GM12865 (cell line): ENCODE measurements around the gene EIF4G2.

Experiments
- DNase-seq: peaks from one replicate; pipeline ENCODE4 v3.0.0; 2010; ENCODE audit warnings: low read depth
- H3K4me3 ChIP-seq: 2 replicates; pipeline ENCODE4 v1.5.1; 2011; ENCODE audit warnings: mild to moderate bottlenecking, low read depth, low read length, control low read depth
- TF ChIP-seq, protein P1 (sequence below): IDR thresholded peaks from 2 replicates; pipeline ENCODE4 v1.5.1; 2011; ENCODE audit warnings: low read length, control low read depth, low read depth, inconsistent platforms; ENCODE audit not compliant: insufficient read depth; ENCODE audit errors: missing control alignments

EIF4G2 gene

DNA sequence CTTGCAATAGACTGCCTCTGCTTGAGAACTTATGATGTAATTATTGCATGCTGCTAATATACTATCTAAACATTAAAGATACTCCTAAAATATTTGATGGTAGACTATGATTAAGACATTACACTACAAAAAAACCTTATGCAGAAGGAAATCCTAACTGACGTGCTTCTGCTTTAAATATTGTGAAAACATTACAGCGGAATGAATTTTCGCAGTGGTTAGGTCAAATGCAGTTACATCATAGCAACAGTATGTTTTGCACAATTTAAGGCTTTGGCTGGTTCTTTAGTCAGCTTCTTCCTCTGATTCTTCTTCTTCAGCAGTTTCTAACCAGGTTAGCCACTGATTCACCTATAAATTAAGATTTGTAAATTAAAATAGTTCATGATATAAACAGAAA lies 11.2 kb downstream of the EIF4G2 start:
- H3K4me3 ChIP-seq = no peak overlapping the region
- no peak for DNase-seq
- TF ChIP-seq, protein P1, sequence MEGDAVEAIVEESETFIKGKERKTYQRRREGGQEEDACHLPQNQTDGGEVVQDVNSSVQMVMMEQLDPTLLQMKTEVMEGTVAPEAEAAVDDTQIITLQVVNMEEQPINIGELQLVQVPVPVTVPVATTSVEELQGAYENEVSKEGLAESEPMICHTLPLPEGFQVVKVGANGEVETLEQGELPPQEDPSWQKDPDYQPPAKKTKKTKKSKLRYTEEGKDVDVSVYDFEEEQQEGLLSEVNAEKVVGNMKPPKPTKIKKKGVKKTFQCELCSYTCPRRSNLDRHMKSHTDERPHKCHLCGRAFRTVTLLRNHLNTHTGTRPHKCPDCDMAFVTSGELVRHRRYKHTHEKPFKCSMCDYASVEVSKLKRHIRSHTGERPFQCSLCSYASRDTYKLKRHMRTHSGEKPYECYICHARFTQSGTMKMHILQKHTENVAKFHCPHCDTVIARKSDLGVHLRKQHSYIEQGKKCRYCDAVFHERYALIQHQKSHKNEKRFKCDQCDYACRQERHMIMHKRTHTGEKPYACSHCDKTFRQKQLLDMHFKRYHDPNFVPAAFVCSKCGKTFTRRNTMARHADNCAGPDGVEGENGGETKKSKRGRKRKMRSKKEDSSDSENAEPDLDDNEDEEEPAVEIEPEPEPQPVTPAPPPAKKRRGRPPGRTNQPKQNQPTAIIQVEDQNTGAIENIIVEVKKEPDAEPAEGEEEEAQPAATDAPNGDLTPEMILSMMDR = no peak

DNA sequence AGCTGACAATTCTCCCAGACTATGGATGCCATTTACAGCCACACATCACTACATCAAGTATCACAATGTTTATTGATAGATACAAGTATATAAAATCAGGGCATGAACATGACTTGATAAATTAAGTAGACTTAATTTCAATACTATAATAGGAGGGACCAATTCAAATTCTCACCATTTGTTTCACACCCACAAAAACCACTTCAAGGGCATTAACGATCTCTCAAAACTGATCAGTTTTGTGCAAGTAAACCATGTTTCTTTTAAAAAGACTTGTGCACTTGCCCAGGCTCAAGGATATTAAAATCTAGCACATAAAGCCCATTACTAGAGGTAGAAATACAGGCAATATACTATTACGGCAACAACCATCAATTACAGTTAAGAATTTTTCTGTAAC lies 11.7 kb downstream of the EIF4G2 start:
- TF ChIP-seq, protein P1 = no peak
- no peak for DNase-seq
- no peak overlapping the region for H3K4me3 ChIP-seq

DNA sequence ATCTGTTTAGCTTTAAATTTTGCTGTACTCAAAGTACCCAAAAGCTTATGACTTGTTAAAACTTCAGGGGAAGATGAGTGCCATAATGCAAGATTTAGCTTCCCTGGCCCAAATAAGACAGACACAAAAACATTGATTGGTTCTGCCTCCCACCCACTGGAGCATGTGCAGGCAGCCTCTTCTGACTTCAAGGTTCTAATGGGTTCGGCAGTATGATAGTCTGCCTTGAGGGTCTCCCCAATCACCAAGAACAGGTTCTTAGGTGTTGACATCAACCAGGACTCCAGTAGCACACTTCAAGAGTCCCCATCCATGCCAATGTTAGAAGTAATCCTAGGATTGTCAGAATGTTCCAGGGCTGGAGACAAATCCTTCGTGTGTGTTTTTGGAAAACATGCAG lies 12.5 kb downstream of the EIF4G2 start:
- no peak for DNase-seq
- H3K4me3 ChIP-seq = no peak overlapping the region
- TF ChIP-seq, protein P1 = no peak

DNA sequence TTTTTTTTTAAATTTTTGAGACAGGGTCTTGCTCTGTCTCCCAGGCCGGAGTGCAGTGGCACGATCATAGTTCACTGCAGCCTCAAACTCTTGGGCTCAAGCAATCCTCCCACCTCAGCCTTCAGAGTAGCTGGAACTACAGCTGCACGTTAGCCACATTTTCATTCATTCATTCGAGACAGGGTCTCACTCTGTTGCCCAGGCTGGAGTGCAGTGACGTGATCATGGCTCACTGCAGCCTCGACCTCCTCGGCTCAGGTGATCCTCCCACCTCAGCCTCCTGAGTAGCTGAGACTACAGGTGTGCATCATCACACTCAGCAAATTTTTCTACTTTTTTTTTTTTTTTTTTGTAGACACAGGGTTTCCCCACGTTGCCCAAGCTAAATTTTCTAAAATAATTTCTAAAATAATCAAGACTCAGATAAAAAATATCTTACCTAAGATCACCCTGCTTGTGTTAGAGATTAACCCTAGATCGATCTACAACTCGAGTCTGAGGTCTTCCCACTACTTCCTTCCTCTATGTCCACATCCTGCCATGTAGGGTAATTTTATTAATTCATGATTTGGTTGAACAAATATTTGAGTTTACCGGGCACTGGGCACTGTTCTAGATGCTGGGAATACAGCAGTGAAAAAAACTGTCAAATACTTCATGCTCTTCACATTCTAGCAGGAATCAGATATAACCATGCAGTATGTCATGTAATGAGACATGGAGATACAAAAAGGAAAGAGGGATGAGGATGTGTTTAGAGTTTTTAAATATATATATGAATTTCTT lies 15.1 kb downstream of the EIF4G2 start:
- no peak for DNase-seq
- no peak overlapping the region for H3K4me3 ChIP-seq
- TF ChIP-seq, protein P1 = no peak

DNA sequence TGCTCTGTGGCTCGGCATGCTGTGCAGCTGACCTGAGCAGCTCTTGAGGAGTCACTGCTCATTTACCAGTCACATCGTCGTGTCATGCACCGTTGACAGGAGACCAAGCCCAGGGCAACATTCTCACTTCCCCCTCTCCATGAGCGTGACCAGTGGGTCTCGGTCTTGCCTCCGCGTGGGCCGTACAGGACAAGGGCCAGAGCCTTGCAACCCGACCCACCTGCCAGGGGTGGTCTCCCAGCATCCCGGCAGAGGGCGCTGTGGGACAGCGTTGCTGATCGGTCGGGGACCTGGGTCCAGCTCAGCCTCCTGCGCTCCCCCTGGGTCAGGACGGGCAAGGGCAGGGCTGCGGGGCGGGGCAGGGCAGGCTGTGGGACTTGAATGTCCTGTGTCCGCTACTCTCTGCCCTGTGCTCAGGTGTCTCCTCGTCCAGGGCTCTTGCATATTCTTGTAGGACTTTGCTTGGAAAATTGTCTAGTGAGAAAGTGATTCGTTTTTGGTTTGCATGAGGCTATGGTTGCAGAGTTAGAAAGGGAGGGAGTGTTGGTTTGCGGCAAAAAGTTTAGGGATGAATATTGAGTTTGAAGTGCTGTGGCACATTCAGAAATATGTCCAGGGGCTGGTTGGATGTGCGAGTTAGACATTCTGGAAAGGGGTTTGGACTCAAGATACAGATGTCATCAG lies 16.2 kb downstream of the EIF4G2 start:
- DNase-seq = peak; percentile 88
- no peak overlapping the region for H3K4me3 ChIP-seq
- TF ChIP-seq, protein P1 = peak; percentile 98

DNA sequence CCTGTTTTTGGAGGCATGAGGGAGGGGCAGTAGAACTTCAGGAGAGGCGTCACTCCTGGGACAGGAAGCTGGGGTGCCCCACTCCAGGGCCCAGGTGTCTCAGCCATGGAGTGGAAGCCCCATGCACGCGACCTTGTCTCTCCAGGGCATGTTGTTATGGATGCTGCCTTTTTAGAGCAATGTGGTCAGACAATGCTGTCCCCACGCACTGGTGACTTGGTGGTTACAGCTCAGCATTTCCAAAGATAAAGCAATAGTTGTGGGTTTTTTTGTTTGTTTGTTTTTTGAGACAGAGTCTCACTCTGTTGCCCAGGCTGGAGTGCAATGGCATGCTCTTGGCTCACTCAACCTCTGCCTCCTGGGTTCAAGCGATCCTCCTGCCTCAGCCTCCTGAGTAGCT lies 22.3 kb downstream of the EIF4G2 start:
- no peak for DNase-seq
- no peak overlapping the region for H3K4me3 ChIP-seq
- TF ChIP-seq, protein P1 = no peak
